D721Med (cell line): Measurements from ENCODE around the gene CDC42BPB.

Source experiments
- DNase-seq: peaks from one replicate; pipeline ENCODE4 v3.0.0; 2011; ENCODE audit warnings: low spot score; ENCODE audit not compliant: insufficient read length
- FAIRE-seq: peaks from 2 replicates; lab custom pipeline; 2011; peaks lifted over from hg19 to GRCh38; lab: Jason Lieb, UNC
- CTCF ChIP-seq: IDR thresholded peaks from 2 replicates; pipeline ENCODE4 v1.5.1; 2012; ENCODE audit warnings: mild to moderate bottlenecking, control low read depth; ENCODE audit not compliant: insufficient read depth; ENCODE audit errors: missing control alignments

The CDC42BPB gene

GRCh38 chr14:103000291-103000921 lies 56.9 kb downstream of the CDC42BPB start:
- FAIRE-seq (no peak), DNase-seq (no peak)
- TF ChIP-seq CTCF = no peak

DNA sequence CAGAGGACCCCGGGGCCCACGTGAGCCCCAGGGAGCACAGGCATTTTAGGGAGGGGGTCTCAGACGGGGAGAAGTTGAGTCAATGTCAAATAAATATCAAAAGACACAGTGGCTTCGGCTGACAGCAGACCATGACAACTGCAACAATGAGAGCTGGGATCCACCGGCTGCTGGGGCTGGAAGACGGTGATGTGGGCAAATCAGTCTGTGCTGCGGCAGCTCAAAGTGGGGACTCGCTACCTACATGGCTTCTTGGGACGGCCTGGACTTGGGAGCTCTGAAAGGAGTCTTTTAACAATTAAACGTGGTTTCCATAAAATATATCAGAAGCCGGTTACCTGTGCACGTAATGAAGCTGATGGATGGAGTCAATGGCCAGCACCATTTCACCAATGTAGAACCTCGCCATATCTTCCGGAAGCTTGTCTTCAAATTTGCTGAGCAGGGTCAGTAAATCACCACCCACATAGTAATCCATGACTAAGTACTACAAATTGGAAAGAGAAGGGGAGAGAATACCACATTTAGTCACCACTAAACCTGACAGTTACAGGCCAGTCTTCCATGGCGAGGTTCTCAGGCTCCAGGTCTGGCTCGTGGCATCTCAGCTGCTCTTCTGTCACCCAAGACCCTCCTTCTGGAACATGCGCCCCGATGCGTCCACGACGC lies 58.0 kb downstream of the CDC42BPB start:
- DNase-seq (no peak), FAIRE-seq (no peak)
- no peak for TF ChIP-seq CTCF

- DNase-seq = no peak
- no peak for FAIRE-seq
These were observed 59.0 kb downstream of the CDC42BPB start for GRCh38 chr14:102998393-102998792.

DNA sequence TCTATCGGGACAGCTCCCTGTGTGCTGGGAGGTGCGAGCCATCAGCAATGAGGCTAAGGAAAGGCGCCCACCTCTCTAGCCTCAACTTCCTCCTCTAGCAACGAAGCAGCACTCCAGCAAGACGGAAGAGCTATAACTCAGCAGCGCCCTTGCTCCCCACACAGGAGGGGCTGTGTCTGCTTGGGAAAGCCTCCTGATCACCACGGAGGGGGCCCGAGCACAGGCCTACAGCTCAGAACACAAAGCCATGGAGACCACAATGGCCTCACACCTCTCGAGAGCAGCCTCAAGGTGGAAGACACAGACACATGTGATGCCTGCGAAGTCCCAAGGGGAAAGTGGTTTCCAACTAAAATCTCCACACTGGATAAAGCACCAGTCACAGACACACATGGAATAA lies 60.4 kb downstream of the CDC42BPB start:
- FAIRE-seq = no peak
- TF ChIP-seq CTCF = no peak
- no peak for DNase-seq

More at GRCh38 chr14:102998393-102998792, 59.0 kb downstream of the CDC42BPB start:
- TF ChIP-seq CTCF = no peak

DNA sequence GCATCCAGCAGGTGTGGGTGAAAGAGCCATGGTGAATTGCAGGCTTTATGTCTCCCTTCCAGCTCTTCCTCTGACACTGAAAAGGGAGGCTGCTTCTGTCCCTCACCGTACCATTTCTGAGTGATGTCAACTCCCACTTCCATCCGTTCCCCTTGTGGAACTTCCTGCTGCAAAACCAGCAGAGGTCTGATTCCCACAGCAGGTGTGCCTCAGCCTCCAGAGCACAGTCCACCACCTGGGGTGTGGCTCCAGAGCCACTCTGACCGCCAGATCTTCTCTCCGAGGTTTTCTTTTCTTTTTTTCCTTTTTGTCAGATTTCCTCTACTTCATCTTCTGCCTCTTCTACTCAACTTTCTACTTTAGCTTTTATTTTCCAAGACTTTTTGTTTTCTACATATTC lies 62.7 kb downstream of the CDC42BPB start:
- FAIRE-seq = no peak
- no peak for TF ChIP-seq CTCF
- no peak for DNase-seq

DNA sequence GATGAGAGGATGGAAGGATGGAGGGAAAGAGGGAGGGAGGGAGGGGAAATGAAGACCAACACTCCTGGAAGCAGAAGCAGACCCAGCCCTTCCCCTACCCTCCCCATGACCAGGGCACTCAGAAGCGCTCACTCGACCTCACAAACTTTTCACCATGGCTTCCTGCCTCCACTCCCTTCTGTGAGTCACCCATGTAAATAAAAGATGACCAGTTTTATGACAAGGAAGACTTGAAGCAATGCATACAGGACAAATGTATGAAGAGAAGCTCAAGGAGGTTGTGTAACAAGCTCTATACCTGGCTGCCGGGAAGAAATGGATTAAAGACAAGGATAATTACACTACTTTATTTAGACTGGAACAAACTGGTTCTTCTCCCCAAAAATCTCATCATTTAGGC lies 63.8 kb downstream of the CDC42BPB start:
- FAIRE-seq (no peak), DNase-seq (no peak)
- no peak for TF ChIP-seq CTCF

- DNase-seq = no peak
- no peak for TF ChIP-seq CTCF
- no peak for FAIRE-seq
These were observed 66.0 kb downstream of the CDC42BPB start for GRCh38 chr14:102991376-102991775.
